GM12878 (cell line): ENCODE measurements around the gene KAZN. TPM values are rescaled to one million over a fixed set of nuclear protein-coding genes. Genes with fewer than 3 reads are reported as not detected.

ENCODE experiments used
- ATAC-seq: fragments of 200-7000 bp; cut with Tn5 transposase; 3 replicates; pipeline ENCODE4 v1.9.1; 2020; ENCODE audit warnings: mild to moderate bottlenecking, moderate library complexity
- BruUV-seq: library from RNA; stranded (reverse); fragments of 400-500 nt; replicated peaks from 2 replicates; lab custom pipeline; 2021; lab: Mats Ljungman, UMichigan
- CTCF ChIA-PET: fragments of 300-600 bp; sonication (Branson Sonifier 250); formaldehyde crosslinking; extraction: SDS; loops from one replicate; lab custom pipeline; 2021; ENCODE audit warnings: inconsistent platforms; lab: Yijun Ruan, JAX
- POLR2A ChIA-PET: fragments of 350-600 bp; formaldehyde crosslinking; extraction: SDS; loops from one replicate; lab custom pipeline; 2021; ENCODE audit warnings: inconsistent platforms; lab: Charles Lee
- RAD21 ChIA-PET: fragments of 300-600 bp; sonication (Branson Sonifier 250); formaldehyde crosslinking; loops from one replicate; lab custom pipeline; 2023; ENCODE audit warnings: antibody characterized with exemption; ENCODE audit not compliant: unreplicated experiment; lab: Charles Lee
- SMC1A ChIA-PET: fragments of 300-600 bp; sonication (Branson Sonifier 250); formaldehyde crosslinking; loops from one replicate; lab custom pipeline; 2023; ENCODE audit not compliant: unreplicated experiment, uncharacterized antibody; lab: Charles Lee
- DNase-seq: peaks from one replicate; pipeline ENCODE4 v3.0.0-alpha.2; 2011; ENCODE audit warnings: low read depth, low spot score
- FAIRE-seq: peaks from 3 replicates; lab custom pipeline; 2011; peaks lifted over from hg19 to GRCh38; lab: Jason Lieb, UNC
- H2AFZ ChIP-seq: 2 replicates; pipeline ENCODE4 v1.6.0; 2011; ENCODE audit warnings: low read depth, low read length, control low read depth; ENCODE audit not compliant: control insufficient read depth
- H3K27ac ChIP-seq: 2 replicates; pipeline ENCODE4 v1.5.1; 2011; ENCODE audit warnings: control low read depth; ENCODE audit not compliant: control insufficient read depth, insufficient read depth
- H3K27me3 ChIP-seq, 2 experiments: replicated peaks in 1 of 2; 2 replicates each; pipeline versions ENCODE4 v1.6.0 to v1.6.1; 2011; ENCODE audit warnings: low read length in 1 of 2; ENCODE audit not compliant: control insufficient read depth in 2 of 2, insufficient read depth in 2 of 2
- H3K36me3 ChIP-seq, 2 experiments: 2 replicates each; pipeline ENCODE4 v1.5.1; 2011; ENCODE audit warnings: low read length in 1 of 2; ENCODE audit not compliant: control insufficient read depth in 2 of 2, insufficient read depth in 2 of 2
- H3K4me1 ChIP-seq: 2 replicates; pipeline ENCODE4 v1.6.1; 2011; ENCODE audit warnings: mild to moderate bottlenecking, low read length, moderate library complexity, mixed read lengths; ENCODE audit not compliant: control insufficient read depth, insufficient read depth
- H3K4me2 ChIP-seq: 2 replicates; pipeline ENCODE4 v1.6.0; 2011; ENCODE audit warnings: control low read depth; ENCODE audit not compliant: control insufficient read depth, insufficient read depth
- H3K4me3 ChIP-seq: fragments of 200-600 bp; sonication (generic); 2 replicates; pipeline ENCODE4 v1.5.1; 2016
- H3K79me2 ChIP-seq: 2 replicates; pipeline ENCODE4 v1.6.0; 2011; ENCODE audit warnings: low read length; ENCODE audit not compliant: control insufficient read depth, insufficient read depth
- H3K9ac ChIP-seq: 2 replicates; pipeline ENCODE4 v1.8.0; 2011; ENCODE audit warnings: low read length, control low read depth, mixed read lengths; ENCODE audit not compliant: control insufficient read depth, insufficient read depth
- H3K9me3 ChIP-seq: replicated peaks from 3 replicates; pipeline ENCODE4 v1.5.1; 2011; ENCODE audit warnings: mild to moderate bottlenecking, low read length; ENCODE audit not compliant: control insufficient read depth, insufficient read depth
- H4K20me1 ChIP-seq: 2 replicates; pipeline ENCODE4 v1.6.0; 2011; ENCODE audit not compliant: control insufficient read depth, insufficient read depth
- ASH2L ChIP-seq: fragments of 300-600, 200-600 bp; sonication (generic); IDR thresholded peaks from 2 replicates; pipeline ENCODE4 v1.6.1; 2017; ENCODE audit warnings: low read depth, mild to moderate bottlenecking, borderline replicate concordance
- BACH1 ChIP-seq: fragments of 450-650 bp; IDR thresholded peaks from 2 replicates; pipeline ENCODE4 v1.6.1; 2017; ENCODE audit warnings: mild to moderate bottlenecking, borderline replicate concordance
- CBFB ChIP-seq: IDR thresholded peaks from 2 replicates; pipeline ENCODE4 v1.6.1; 2016; ENCODE audit warnings: antibody characterized with exemption, low read depth
- CHD2 ChIP-seq: IDR thresholded peaks from 2 replicates; pipeline ENCODE4 v1.6.1; 2011; ENCODE audit warnings: low read depth, low read length, improper control_type of control experiment, borderline replicate concordance
- ESRRA ChIP-seq: IDR thresholded peaks from 2 replicates; pipeline ENCODE4 v1.6.1; 2012; ENCODE audit warnings: mild to moderate bottlenecking, low read length, improper control_type of control experiment
- FOXK2 ChIP-seq: fragments of 450-650 bp; IDR thresholded peaks from 2 replicates; pipeline ENCODE4 v1.6.1; 2017; ENCODE audit warnings: mild to moderate bottlenecking, moderate library complexity
- RB1 ChIP-seq: fragments of 450-650 bp; formaldehyde crosslinking; IDR thresholded peaks from 2 replicates; pipeline ENCODE4 v1.6.1; 2017; ENCODE audit warnings: mild to moderate bottlenecking, borderline replicate concordance
- SREBF1 ChIP-seq: IDR thresholded peaks from 2 replicates; pipeline ENCODE4 v1.6.1; 2012; ENCODE audit warnings: mild to moderate bottlenecking, low read length
- ZZZ3 ChIP-seq: IDR thresholded peaks from 2 replicates; pipeline ENCODE4 v1.6.1; 2011; ENCODE audit warnings: low read depth; ENCODE audit not compliant: control insufficient read depth, insufficient read length
- WGBS: methylation state at CpG from one replicate; pipeline ENCODE4 v1.1.6; 2016; ENCODE audit warnings: low lambda C conversion rate; ENCODE audit not compliant: insufficient replicate concordance, insufficient coverage; ENCODE audit errors: missing lambda C conversion rate; 5-methylcytosine and 5-hydroxymethylcytosine counted together
- in situ Hi-C: fragments of 300-500 bp; cut with MboI; formaldehyde crosslinking; loops from 9 replicates; pipeline ENCODE4 v1.14.3; 2018; ENCODE audit warnings: mixed read lengths
- intact Hi-C: fragments of 100-400 bp; cut with micrococcal nuclease; formaldehyde crosslinking; loops from one replicate; pipeline ENCODE4 v1.14.2; 2022; ENCODE audit not compliant: unreplicated experiment
- polyA plus RNA-seq, 11 experiments: library from polyadenylated mRNA; depleted of rRNA in 4 of 11; unstranded in 6 of 11; stranded (reverse) in 5 of 11; fragments of >200 nt; fragmentation: Nextera tagmentation in 4 of 11; fragmentation: Illumina TruSeq in 1 of 11; extraction: Ambion mirVana in 4 of 11; extraction: Trizol in 1 of 11; gene quantifications; 1 replicate in 1 of 11; 2 replicates in 10 of 11; pipeline versions ENCODE4 v1.2.1 to v1.2.3, GENCODE V29; 2011 to 2016; ENCODE audit warnings: inconsistent platforms in 2 of 11, missing spikeins in 2 of 11, low read depth in 1 of 11
- total RNA-seq, 4 experiments: library from RNA; depleted of rRNA in 3 of 4; stranded (reverse); fragments of >200 nt in 3 of 4; fragmentation: Illumina TruSeq in 1 of 4; extraction: Trizol in 1 of 4; gene quantifications; 2 replicates each; pipeline versions ENCODE4 v1.2.1 to v1.2.3, GENCODE V29; 2013 to 2021
- TF ChIP-seq, protein P1 (sequence below): IDR thresholded peaks from 2 replicates; pipeline ENCODE4 v1.6.1; 2012; ENCODE audit warnings: mild to moderate bottlenecking, low read depth, low read length
- TF ChIP-seq, protein P2 (sequence below): fragments of 450-650 bp; IDR thresholded peaks from 2 replicates; pipeline ENCODE4 v1.6.1; 2017; ENCODE audit warnings: mild to moderate bottlenecking, moderate library complexity
- TF ChIP-seq, protein P3 (sequence below): fragments of 450-650 bp; IDR thresholded peaks from 2 replicates; pipeline ENCODE4 v1.6.1; 2017; ENCODE audit warnings: mild to moderate bottlenecking, low read depth, inconsistent platforms; ENCODE audit not compliant: poor library complexity, severe bottlenecking

KAZN gene
- total and polyA plus RNA-seq, 10 of the 15 experiments (the other 5 are each of a cell fraction or from before 2014, with no cell fraction given) = 0.72 to 4.0 (median 1.2) TPM

DNA sequence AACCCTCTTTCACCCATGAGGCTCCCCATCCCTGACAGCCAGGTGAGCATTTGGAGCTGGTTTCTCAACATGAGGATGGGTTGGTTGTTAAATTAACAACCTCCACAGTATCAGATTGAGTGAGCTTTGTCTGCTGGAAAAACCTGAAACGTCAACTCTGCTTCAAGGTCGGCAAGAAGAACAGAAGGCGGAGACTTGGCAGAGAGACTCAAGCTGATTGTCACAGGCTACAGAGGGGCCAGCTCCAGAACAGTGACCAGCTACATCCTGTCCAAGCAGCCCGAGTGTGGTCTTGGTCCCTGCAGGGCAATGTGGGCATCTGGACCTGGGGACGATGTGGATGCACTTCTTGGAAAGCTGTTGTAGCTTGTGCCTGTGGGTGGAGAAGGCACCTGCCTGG is 518.5 kb downstream of the KAZN start:
- BruUV-seq = no TSS peak
- H3K79me2 ChIP-seq = no peaks in the 10 kb centered on the region
- H3K4me1 ChIP-seq = peaks cover 4% of the 10 kb centered on the region
- no peak overlapping the region for H3K4me2 ChIP-seq
- POLR2A ChIA-PET = no interaction called here
- no peaks in the 10 kb centered on the region for H3K9me3 ChIP-seq
- RAD21 ChIA-PET = interaction anchor here (0.8 kb wide), 1 partner anchor 12 kb away, joined by 3 read pairs; no protein-coding TSS in a partner anchor
- H3K27ac ChIP-seq = no peak overlapping the region
- no peak overlapping the region for H3K4me3 ChIP-seq
- no peaks in the 10 kb centered on the region for H3K36me3 ChIP-seq
- intact Hi-C loops = no loop called here
- 17% methylated on average over 5 of the region's 5 CpGs for WGBS
- DNase-seq (no peak), FAIRE-seq (no peak), ATAC-seq (no peak)
- H2AFZ ChIP-seq = no peak overlapping the region
- H4K20me1 ChIP-seq = no peaks in the 10 kb centered on the region; the same call in 1 of the 2 replicates
- in situ Hi-C loops = no loop called here
- H3K27me3 ChIP-seq = no peaks in the 10 kb centered on the region; a peak in 2 of 4 replicates
- no peak overlapping the region for H3K9ac ChIP-seq
- SMC1A ChIA-PET = no interaction called here
- CTCF ChIA-PET = interaction anchor here (2.0 kb wide), 1 partner anchor 12 kb away, joined by 8 read pairs; no protein-coding TSS in a partner anchor
- no peak for TF ChIP-seq CBFB
- TF ChIP-seq, protein P1, sequence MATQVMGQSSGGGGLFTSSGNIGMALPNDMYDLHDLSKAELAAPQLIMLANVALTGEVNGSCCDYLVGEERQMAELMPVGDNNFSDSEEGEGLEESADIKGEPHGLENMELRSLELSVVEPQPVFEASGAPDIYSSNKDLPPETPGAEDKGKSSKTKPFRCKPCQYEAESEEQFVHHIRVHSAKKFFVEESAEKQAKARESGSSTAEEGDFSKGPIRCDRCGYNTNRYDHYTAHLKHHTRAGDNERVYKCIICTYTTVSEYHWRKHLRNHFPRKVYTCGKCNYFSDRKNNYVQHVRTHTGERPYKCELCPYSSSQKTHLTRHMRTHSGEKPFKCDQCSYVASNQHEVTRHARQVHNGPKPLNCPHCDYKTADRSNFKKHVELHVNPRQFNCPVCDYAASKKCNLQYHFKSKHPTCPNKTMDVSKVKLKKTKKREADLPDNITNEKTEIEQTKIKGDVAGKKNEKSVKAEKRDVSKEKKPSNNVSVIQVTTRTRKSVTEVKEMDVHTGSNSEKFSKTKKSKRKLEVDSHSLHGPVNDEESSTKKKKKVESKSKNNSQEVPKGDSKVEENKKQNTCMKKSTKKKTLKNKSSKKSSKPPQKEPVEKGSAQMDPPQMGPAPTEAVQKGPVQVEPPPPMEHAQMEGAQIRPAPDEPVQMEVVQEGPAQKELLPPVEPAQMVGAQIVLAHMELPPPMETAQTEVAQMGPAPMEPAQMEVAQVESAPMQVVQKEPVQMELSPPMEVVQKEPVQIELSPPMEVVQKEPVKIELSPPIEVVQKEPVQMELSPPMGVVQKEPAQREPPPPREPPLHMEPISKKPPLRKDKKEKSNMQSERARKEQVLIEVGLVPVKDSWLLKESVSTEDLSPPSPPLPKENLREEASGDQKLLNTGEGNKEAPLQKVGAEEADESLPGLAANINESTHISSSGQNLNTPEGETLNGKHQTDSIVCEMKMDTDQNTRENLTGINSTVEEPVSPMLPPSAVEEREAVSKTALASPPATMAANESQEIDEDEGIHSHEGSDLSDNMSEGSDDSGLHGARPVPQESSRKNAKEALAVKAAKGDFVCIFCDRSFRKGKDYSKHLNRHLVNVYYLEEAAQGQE = no peak
- no peak for TF ChIP-seq SREBF1
- no peak for TF ChIP-seq BACH1
- no peak for TF ChIP-seq ESRRA
- no peak for TF ChIP-seq RB1
- TF ChIP-seq, protein P2, sequence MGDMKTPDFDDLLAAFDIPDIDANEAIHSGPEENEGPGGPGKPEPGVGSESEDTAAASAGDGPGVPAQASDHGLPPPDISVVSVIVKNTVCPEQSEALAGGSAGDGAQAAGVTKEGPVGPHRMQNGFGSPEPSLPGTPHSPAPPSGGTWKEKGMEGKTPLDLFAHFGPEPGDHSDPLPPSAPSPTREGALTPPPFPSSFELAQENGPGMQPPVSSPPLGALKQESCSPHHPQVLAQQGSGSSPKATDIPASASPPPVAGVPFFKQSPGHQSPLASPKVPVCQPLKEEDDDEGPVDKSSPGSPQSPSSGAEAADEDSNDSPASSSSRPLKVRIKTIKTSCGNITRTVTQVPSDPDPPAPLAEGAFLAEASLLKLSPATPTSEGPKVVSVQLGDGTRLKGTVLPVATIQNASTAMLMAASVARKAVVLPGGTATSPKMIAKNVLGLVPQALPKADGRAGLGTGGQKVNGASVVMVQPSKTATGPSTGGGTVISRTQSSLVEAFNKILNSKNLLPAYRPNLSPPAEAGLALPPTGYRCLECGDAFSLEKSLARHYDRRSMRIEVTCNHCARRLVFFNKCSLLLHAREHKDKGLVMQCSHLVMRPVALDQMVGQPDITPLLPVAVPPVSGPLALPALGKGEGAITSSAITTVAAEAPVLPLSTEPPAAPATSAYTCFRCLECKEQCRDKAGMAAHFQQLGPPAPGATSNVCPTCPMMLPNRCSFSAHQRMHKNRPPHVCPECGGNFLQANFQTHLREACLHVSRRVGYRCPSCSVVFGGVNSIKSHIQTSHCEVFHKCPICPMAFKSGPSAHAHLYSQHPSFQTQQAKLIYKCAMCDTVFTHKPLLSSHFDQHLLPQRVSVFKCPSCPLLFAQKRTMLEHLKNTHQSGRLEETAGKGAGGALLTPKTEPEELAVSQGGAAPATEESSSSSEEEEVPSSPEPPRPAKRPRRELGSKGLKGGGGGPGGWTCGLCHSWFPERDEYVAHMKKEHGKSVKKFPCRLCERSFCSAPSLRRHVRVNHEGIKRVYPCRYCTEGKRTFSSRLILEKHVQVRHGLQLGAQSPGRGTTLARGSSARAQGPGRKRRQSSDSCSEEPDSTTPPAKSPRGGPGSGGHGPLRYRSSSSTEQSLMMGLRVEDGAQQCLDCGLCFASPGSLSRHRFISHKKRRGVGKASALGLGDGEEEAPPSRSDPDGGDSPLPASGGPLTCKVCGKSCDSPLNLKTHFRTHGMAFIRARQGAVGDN = no peak
- TF ChIP-seq CHD2 = no peak
- TF ChIP-seq, protein P3, sequence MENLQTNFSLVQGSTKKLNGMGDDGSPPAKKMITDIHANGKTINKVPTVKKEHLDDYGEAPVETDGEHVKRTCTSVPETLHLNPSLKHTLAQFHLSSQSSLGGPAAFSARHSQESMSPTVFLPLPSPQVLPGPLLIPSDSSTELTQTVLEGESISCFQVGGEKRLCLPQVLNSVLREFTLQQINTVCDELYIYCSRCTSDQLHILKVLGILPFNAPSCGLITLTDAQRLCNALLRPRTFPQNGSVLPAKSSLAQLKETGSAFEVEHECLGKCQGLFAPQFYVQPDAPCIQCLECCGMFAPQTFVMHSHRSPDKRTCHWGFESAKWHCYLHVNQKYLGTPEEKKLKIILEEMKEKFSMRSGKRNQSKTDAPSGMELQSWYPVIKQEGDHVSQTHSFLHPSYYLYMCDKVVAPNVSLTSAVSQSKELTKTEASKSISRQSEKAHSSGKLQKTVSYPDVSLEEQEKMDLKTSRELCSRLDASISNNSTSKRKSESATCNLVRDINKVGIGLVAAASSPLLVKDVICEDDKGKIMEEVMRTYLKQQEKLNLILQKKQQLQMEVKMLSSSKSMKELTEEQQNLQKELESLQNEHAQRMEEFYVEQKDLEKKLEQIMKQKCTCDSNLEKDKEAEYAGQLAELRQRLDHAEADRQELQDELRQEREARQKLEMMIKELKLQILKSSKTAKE = no peak
- no peak for TF ChIP-seq ASH2L
- no peak for TF ChIP-seq ZZZ3
- no peak for TF ChIP-seq FOXK2
